ENCODE data around the gene RFT1. TPM values are rescaled to one million over a fixed set of nuclear protein-coding genes. Genes with fewer than 3 reads are reported as not detected.

The RFT1 gene
- total RNA-seq, 1 donor from 2014 or later: 19.2 TPM

DNA sequence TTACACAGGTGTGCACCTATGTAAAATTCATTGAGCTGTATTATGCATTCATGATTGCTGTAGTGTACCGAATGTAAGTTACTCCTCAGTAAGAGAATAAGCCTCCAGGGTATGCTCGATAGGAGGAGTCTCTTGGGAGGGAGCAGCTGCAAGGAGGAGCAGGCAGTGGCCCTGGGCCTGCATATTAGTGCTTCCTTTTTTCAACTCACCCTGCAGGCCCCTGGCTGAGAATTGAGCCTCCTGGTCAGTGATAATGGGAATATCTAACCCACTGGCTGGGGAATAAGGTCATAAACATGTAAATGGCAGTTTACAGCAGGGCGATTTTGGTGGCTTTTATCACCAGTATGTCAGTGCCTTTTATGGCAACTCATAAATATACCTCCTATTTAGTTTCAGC lies 62.7 kb downstream of the RFT1 start:
- Histone ChIP-seq H3K36me3 (ENCODE audit: insufficient read depth, low read length) (no peaks in the 10 kb centered on the region), H3K79me2 (ENCODE audit: insufficient read depth, low read length) (no peaks in the 10 kb centered on the region), H3K4me3 (ENCODE audit: insufficient read depth, low read depth, low read length) (no peak overlapping the region), H4K20me1 (ENCODE audit: insufficient read depth, low read length) (no peaks in the 10 kb centered on the region), H3K4me2 (ENCODE audit: low read length) (no peak overlapping the region), H3K4me1 (ENCODE audit: insufficient read depth, low read length) (peaks cover 4% of the 10 kb centered on the region), H3K27me3 (ENCODE audit: insufficient read depth, low read length) (peaks cover 5% of the 10 kb centered on the region), H3K9me3 (ENCODE audit: insufficient read depth, low read depth, low read length) (no peaks in the 10 kb centered on the region), H3K27ac (ENCODE audit: low read depth, low read length) (no peak overlapping the region), H2AFZ (ENCODE audit: low read depth, low read length) (no peak overlapping the region), H3K9ac (ENCODE audit: low read length) (no peak overlapping the region)
- Mint-ChIP-seq H3K9me3 (ENCODE audit: unreplicated experiment) (no peaks in the 10 kb centered on the region), H3K27me3 (ENCODE audit: low read depth, unreplicated experiment) (peaks cover 23% of the 10 kb centered on the region), H3K27ac (ENCODE audit: unreplicated experiment) (no peak overlapping the region), H3K4me1 (ENCODE audit: low read depth, unreplicated experiment) (peaks cover 4% of the 10 kb centered on the region), H3K36me3 (ENCODE audit: low read depth, unreplicated experiment) (no peaks in the 10 kb centered on the region), H3K4me3 (ENCODE audit: unreplicated experiment) (no peak overlapping the region)
- DNase-seq (ENCODE audit: low read depth): no peak
- TF ChIP-seq, protein P1, sequence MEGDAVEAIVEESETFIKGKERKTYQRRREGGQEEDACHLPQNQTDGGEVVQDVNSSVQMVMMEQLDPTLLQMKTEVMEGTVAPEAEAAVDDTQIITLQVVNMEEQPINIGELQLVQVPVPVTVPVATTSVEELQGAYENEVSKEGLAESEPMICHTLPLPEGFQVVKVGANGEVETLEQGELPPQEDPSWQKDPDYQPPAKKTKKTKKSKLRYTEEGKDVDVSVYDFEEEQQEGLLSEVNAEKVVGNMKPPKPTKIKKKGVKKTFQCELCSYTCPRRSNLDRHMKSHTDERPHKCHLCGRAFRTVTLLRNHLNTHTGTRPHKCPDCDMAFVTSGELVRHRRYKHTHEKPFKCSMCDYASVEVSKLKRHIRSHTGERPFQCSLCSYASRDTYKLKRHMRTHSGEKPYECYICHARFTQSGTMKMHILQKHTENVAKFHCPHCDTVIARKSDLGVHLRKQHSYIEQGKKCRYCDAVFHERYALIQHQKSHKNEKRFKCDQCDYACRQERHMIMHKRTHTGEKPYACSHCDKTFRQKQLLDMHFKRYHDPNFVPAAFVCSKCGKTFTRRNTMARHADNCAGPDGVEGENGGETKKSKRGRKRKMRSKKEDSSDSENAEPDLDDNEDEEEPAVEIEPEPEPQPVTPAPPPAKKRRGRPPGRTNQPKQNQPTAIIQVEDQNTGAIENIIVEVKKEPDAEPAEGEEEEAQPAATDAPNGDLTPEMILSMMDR (IDR thresholded peaks at IDR 0.05; ENCODE audit: insufficient read depth, low read depth, low read length): no peak
- TF ChIP-seq EZH2 (IDR thresholded peaks at IDR 0.05; ENCODE audit: insufficient read depth, low read length): no peak
- FAIRE-seq: no peak

DNA sequence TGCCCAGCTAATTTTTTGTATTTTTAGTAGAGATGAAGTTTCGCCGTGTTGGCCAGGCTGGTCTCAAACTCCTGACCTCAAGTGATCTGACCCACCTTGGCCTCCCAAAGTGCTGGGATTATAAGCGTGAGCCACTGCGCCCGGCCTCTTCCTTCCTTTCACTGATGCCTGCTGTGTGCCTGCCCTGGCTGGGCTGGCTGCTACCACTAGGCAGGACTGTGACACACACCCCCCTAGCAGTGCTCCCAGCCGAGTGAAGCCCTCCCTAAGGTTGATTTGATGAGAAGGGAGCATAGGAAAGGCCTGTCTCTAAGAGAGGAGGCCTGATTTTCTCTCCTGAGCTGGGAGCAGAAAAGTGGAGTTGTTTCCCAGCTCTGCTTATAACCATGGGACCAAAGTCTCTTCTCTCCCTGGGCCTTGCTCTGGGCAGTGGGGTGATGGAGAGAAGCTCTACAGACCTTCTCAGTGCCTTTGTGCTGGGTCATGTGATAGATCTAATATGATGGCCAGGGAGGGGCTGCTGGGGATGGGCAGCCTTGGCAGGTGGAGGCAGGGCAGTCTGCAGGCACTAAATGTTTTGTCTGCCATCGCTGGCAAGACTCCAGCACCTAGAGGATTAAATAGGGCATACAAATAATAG lies 64.3 kb downstream of the RFT1 start:
- Histone ChIP-seq H3K36me3 (ENCODE audit: insufficient read depth, low read length) (no peaks in the 10 kb centered on the region), H3K4me2 (ENCODE audit: low read length) (no peak overlapping the region), H3K27ac (ENCODE audit: low read depth, low read length) (no peak overlapping the region), H3K4me3 (ENCODE audit: insufficient read depth, low read depth, low read length) (no peak overlapping the region), H3K9ac (ENCODE audit: low read length) (no peak overlapping the region), H2AFZ (ENCODE audit: low read depth, low read length) (no peak overlapping the region), H3K79me2 (ENCODE audit: insufficient read depth, low read length) (no peaks in the 10 kb centered on the region), H3K9me3 (ENCODE audit: insufficient read depth, low read depth, low read length) (no peaks in the 10 kb centered on the region), H4K20me1 (ENCODE audit: insufficient read depth, low read length) (no peaks in the 10 kb centered on the region), H3K27me3 (ENCODE audit: insufficient read depth, low read length) (peaks cover 6% of the 10 kb centered on the region), H3K4me1 (ENCODE audit: insufficient read depth, low read length) (no peaks in the 10 kb centered on the region)
- H3K36me3 Mint-ChIP-seq (ENCODE audit: low read depth, unreplicated experiment): no peaks in the 10 kb centered on the region
- peaks cover 23% of the 10 kb centered on the region for H3K27me3 Mint-ChIP-seq (ENCODE audit: low read depth, unreplicated experiment)
- DNase-seq (ENCODE audit: low read depth) (no peak), FAIRE-seq (no peak)
- no peak overlapping the region for H3K27ac Mint-ChIP-seq (ENCODE audit: unreplicated experiment)
- no peak overlapping the region for H3K4me3 Mint-ChIP-seq (ENCODE audit: unreplicated experiment)
- no peaks in the 10 kb centered on the region for H3K9me3 Mint-ChIP-seq (ENCODE audit: unreplicated experiment)
- TF ChIP-seq, protein P1 (IDR thresholded peaks at IDR 0.05; ENCODE audit: insufficient read depth, low read depth, low read length): no peak
- no peak for TF ChIP-seq EZH2 (IDR thresholded peaks at IDR 0.05; ENCODE audit: insufficient read depth, low read length)
- no peaks in the 10 kb centered on the region for H3K4me1 Mint-ChIP-seq (ENCODE audit: low read depth, unreplicated experiment)

DNA sequence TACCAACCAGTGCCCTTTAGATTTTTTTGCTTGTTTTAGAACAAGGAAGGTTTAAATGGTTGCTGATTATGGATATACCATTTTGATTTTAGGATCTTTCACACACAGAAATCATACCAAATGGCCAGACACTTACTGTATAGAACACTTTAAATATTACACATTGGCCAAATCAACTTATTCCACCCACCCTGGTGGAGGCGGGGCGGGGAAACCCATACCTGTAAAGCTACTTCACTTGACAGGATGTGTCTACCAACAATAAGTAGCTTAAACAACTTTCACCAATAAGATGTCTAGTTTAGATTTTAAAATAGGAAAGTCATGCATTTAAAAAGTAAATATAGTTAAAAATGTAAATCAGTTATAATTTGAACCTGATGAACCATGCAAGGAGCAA lies 67.3 kb downstream of the RFT1 start:
- H3K4me3 Mint-ChIP-seq (ENCODE audit: unreplicated experiment): no peak overlapping the region
- Histone ChIP-seq H3K9me3 (ENCODE audit: insufficient read depth, low read depth, low read length) (no peaks in the 10 kb centered on the region), H3K36me3 (ENCODE audit: insufficient read depth, low read length) (no peaks in the 10 kb centered on the region), H3K9ac (ENCODE audit: low read length) (no peak overlapping the region), H4K20me1 (ENCODE audit: insufficient read depth, low read length) (no peaks in the 10 kb centered on the region), H3K27me3 (ENCODE audit: insufficient read depth, low read length) (peaks cover 6% of the 10 kb centered on the region), H3K79me2 (ENCODE audit: insufficient read depth, low read length) (no peaks in the 10 kb centered on the region), H3K4me3 (ENCODE audit: insufficient read depth, low read depth, low read length) (no peak overlapping the region), H3K4me2 (ENCODE audit: low read length) (no peak overlapping the region), H2AFZ (ENCODE audit: low read depth, low read length) (no peak overlapping the region), H3K4me1 (ENCODE audit: insufficient read depth, low read length) (no peaks in the 10 kb centered on the region), H3K27ac (ENCODE audit: low read depth, low read length) (no peak overlapping the region)
- DNase-seq (ENCODE audit: low read depth) (no peak), FAIRE-seq (no peak)
- H3K27ac Mint-ChIP-seq (ENCODE audit: unreplicated experiment): no peak overlapping the region
- H3K36me3 Mint-ChIP-seq (ENCODE audit: low read depth, unreplicated experiment): no peaks in the 10 kb centered on the region
- H3K9me3 Mint-ChIP-seq (ENCODE audit: unreplicated experiment): no peaks in the 10 kb centered on the region
- TF ChIP-seq EZH2 (IDR thresholded peaks at IDR 0.05; ENCODE audit: insufficient read depth, low read length): no peak
- TF ChIP-seq, protein P1 (IDR thresholded peaks at IDR 0.05; ENCODE audit: insufficient read depth, low read depth, low read length): no peak
- H3K4me1 Mint-ChIP-seq (ENCODE audit: low read depth, unreplicated experiment): no peaks in the 10 kb centered on the region
- H3K27me3 Mint-ChIP-seq (ENCODE audit: low read depth, unreplicated experiment): peaks cover 17% of the 10 kb centered on the region
